ENCODE results near the gene HECTD2.

GRCh38 chr10:91415816-91416215 lies 5.7 kb downstream of the HECTD2 start:
- no peak for TF ChIP-seq POLR2AphosphoS5 (IDR thresholded peaks at IDR 0.05; ENCODE audit: low read depth)
- TF ChIP-seq CTCF (IDR thresholded peaks at IDR 0.05; ENCODE audit: insufficient read depth, low read length), result no peak
- TF ChIP-seq REST (IDR thresholded peaks at IDR 0.05; ENCODE audit: insufficient replicate concordance, low read depth), result no peak

Measured in HL-60 (cell line).